ENCODE measurements around the gene HYI. TPM values are rescaled to one million over a fixed set of nuclear protein-coding genes. Genes with fewer than 3 reads are reported as not detected.

HYI gene
- polyA plus RNA-seq, 1 donor from 2014 or later: 14.8 TPM

DNA sequence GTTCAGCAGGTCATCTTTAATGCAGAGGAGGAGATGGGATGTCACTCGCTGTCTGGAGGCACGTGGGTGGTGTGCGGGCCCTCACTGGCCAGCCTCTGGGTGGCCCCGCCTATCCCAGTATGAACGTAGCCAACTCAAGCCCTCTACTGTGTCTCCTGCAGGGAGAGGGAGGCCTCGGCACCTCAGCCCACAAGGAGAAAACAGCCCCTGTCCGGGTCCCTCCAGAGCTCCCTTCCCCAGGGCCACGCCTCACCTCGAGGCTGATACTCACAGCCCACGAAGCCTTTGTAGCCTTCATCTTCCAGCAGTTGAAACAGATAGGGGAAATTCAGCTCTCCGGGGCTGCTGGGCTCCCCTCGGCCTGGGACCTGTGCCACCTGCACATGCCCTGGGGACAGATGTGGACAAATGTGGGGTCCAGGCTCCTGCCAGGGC lies 2.6 kb downstream of the HYI start:
- H3K36me3 ChIP-seq (ENCODE audit: insufficient read depth, low read length): peaks cover 4% of the 10 kb centered on the region
- TF ChIP-seq, protein P1, sequence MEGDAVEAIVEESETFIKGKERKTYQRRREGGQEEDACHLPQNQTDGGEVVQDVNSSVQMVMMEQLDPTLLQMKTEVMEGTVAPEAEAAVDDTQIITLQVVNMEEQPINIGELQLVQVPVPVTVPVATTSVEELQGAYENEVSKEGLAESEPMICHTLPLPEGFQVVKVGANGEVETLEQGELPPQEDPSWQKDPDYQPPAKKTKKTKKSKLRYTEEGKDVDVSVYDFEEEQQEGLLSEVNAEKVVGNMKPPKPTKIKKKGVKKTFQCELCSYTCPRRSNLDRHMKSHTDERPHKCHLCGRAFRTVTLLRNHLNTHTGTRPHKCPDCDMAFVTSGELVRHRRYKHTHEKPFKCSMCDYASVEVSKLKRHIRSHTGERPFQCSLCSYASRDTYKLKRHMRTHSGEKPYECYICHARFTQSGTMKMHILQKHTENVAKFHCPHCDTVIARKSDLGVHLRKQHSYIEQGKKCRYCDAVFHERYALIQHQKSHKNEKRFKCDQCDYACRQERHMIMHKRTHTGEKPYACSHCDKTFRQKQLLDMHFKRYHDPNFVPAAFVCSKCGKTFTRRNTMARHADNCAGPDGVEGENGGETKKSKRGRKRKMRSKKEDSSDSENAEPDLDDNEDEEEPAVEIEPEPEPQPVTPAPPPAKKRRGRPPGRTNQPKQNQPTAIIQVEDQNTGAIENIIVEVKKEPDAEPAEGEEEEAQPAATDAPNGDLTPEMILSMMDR (IDR thresholded peaks at IDR 0.05; ENCODE audit: poor library complexity, severe bottlenecking): no peak
- no peak for TF ChIP-seq POLR2AphosphoS5 (IDR thresholded peaks at IDR 0.05)
- no peak for TF ChIP-seq SMC3 (conservative IDR thresholded peaks at IDR 0.05; ENCODE audit: poor library complexity)
- no peak for TF ChIP-seq RAD21 (conservative IDR thresholded peaks at IDR 0.05)
- no peak for TF ChIP-seq EP300 (conservative IDR thresholded peaks at IDR 0.05; ENCODE audit: poor library complexity, severe bottlenecking)
- no peak for TF ChIP-seq TAF1 (IDR thresholded peaks at IDR 0.05; ENCODE audit: low read depth)
- TF ChIP-seq MXI1 (conservative IDR thresholded peaks at IDR 0.05; ENCODE audit: poor library complexity, severe bottlenecking): no peak
- TF ChIP-seq, protein P2, sequence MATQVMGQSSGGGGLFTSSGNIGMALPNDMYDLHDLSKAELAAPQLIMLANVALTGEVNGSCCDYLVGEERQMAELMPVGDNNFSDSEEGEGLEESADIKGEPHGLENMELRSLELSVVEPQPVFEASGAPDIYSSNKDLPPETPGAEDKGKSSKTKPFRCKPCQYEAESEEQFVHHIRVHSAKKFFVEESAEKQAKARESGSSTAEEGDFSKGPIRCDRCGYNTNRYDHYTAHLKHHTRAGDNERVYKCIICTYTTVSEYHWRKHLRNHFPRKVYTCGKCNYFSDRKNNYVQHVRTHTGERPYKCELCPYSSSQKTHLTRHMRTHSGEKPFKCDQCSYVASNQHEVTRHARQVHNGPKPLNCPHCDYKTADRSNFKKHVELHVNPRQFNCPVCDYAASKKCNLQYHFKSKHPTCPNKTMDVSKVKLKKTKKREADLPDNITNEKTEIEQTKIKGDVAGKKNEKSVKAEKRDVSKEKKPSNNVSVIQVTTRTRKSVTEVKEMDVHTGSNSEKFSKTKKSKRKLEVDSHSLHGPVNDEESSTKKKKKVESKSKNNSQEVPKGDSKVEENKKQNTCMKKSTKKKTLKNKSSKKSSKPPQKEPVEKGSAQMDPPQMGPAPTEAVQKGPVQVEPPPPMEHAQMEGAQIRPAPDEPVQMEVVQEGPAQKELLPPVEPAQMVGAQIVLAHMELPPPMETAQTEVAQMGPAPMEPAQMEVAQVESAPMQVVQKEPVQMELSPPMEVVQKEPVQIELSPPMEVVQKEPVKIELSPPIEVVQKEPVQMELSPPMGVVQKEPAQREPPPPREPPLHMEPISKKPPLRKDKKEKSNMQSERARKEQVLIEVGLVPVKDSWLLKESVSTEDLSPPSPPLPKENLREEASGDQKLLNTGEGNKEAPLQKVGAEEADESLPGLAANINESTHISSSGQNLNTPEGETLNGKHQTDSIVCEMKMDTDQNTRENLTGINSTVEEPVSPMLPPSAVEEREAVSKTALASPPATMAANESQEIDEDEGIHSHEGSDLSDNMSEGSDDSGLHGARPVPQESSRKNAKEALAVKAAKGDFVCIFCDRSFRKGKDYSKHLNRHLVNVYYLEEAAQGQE (IDR thresholded peaks at IDR 0.05; ENCODE audit: borderline replicate concordance): no peak
- TF ChIP-seq EZH2 (IDR thresholded peaks at IDR 0.05; ENCODE audit: borderline replicate concordance, insufficient read depth, low read length, poor library complexity, severe bottlenecking): no peak
- no peak overlapping the region for H3K27ac ChIP-seq (ENCODE audit: low read length)

DNA sequence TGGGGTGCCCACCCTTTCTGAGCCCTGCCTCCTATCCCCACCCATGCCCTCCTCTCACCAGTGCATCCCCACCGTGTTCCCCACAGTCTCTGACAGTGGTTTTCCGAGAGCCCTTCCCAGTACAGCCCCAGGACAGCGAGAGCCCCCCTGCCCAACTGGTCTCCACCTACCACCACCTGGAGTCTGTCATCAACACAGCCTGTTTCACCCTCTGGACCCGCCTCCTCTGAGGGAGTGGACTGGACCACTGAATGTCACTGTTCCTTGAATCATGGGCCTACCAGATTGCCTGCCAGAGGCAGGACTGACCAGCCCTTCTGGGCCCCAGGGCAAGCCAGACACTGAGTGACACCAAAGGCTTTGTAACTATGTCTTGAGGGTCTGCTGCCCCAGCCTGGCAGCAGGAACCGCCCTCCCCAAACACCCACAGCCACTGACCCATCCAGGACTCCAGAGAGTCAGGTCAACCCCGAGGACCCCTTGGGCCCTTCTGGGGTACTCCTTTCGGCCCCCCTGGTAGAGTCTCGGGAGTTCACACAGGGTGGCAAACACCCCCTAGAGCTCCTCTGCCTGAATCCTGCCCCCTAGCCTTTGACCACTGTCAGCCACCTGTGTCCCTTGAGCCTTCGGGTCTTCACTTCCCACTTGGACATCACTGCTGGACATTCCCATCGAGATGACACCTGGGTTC lies 3.3 kb downstream of the HYI start:
- Histone ChIP-seq H3K79me2 (replicated peaks; ENCODE audit: insufficient read depth, low read length) (no peaks in the 10 kb centered on the region), H3K4me2 (ENCODE audit: low read length) (no peak overlapping the region), H3K27ac (ENCODE audit: low read length) (no peak overlapping the region), H3F3A (ENCODE audit: insufficient read depth, low read length, poor library complexity, severe bottlenecking) (no peaks in the 10 kb centered on the region), H2AFZ (ENCODE audit: low read depth, low read length) (no peak overlapping the region), H3K4me3 (ENCODE audit: low read length) (no peak overlapping the region), H3K9ac (ENCODE audit: low read length) (no peak overlapping the region), H3K36me3 (ENCODE audit: insufficient read depth, low read length) (peaks cover 4% of the 10 kb centered on the region), H4K20me1 (ENCODE audit: insufficient read depth) (no peaks in the 10 kb centered on the region), H3K9me2 (ENCODE audit: insufficient read depth, low read length) (no peaks in the 10 kb centered on the region), H3K9me3 (ENCODE audit: low read length) (no peaks in the 10 kb centered on the region), H3K27me3 (ENCODE audit: insufficient read depth, low read depth, low read length) (no peaks in the 10 kb centered on the region)
- TF ChIP-seq SMC3 (conservative IDR thresholded peaks at IDR 0.05; ENCODE audit: poor library complexity) (no peak), RAD21 (conservative IDR thresholded peaks at IDR 0.05) (no peak), EZH2 (IDR thresholded peaks at IDR 0.05; ENCODE audit: borderline replicate concordance, insufficient read depth, low read length, poor library complexity, severe bottlenecking) (no peak), EP300 (conservative IDR thresholded peaks at IDR 0.05; ENCODE audit: poor library complexity, severe bottlenecking) (no peak), TAF1 (IDR thresholded peaks at IDR 0.05; ENCODE audit: low read depth) (no peak), POLR2AphosphoS5 (IDR thresholded peaks at IDR 0.05) (no peak), MXI1 (conservative IDR thresholded peaks at IDR 0.05; ENCODE audit: poor library complexity, severe bottlenecking) (no peak)
- TF ChIP-seq, protein P2 (IDR thresholded peaks at IDR 0.05; ENCODE audit: borderline replicate concordance): no peak
- TF ChIP-seq, protein P1 (IDR thresholded peaks at IDR 0.05; ENCODE audit: poor library complexity, severe bottlenecking): no peak

More for the DNA sequence above, 2.6 kb downstream of the HYI start:
- Histone ChIP-seq H2AFZ (ENCODE audit: low read depth, low read length) (no peak overlapping the region), H3K79me2 (replicated peaks; ENCODE audit: insufficient read depth, low read length) (no peaks in the 10 kb centered on the region), H3K4me2 (ENCODE audit: low read length) (no peak overlapping the region), H3F3A (ENCODE audit: insufficient read depth, low read length, poor library complexity, severe bottlenecking) (no peaks in the 10 kb centered on the region), H3K4me3 (ENCODE audit: low read length) (no peak overlapping the region), H3K9me2 (ENCODE audit: insufficient read depth, low read length) (no peaks in the 10 kb centered on the region), H3K9me3 (ENCODE audit: low read length) (no peaks in the 10 kb centered on the region), H3K9ac (ENCODE audit: low read length) (no peak overlapping the region), H3K27me3 (ENCODE audit: insufficient read depth, low read depth, low read length) (no peaks in the 10 kb centered on the region), H4K20me1 (ENCODE audit: insufficient read depth) (no peaks in the 10 kb centered on the region)
